Embryonic facial prominence (tissue), 1 donor: Measurements from ENCODE around the gene BATF3.

Experiments
- DNase-seq: peaks from one replicate; pipeline ENCODE4 v3.0.0-alpha.2; 2016; ENCODE audit errors: extremely low spot score

Gene BATF3

GRCh38 chr1:212684521-212685090 is 15.0 kb downstream of the BATF3 start:
- no peak for DNase-seq

- no peak for DNase-seq
These were observed 15.6 kb downstream of the BATF3 start for GRCh38 chr1:212684076-212684475.

GRCh38 chr1:212683357-212683722 is 16.3 kb downstream of the BATF3 start:
- DNase-seq = no peak

- no peak for DNase-seq
These were observed 18.8 kb downstream of the BATF3 start for GRCh38 chr1:212680680-212681389.

GRCh38 chr1:212678456-212679410 is 20.9 kb downstream of the BATF3 start:
- no peak for DNase-seq

- no peak for DNase-seq
These were observed 22.1 kb downstream of the BATF3 start for GRCh38 chr1:212677573-212677972.

GRCh38 chr1:212677136-212677535 is 22.5 kb downstream of the BATF3 start:
- DNase-seq = no peak

GRCh38 chr1:212675675-212676074 is 24.0 kb downstream of the BATF3 start:
- DNase-seq = no peak

GRCh38 chr1:212674872-212675271 is 24.8 kb downstream of the BATF3 start:
- DNase-seq = no peak

GRCh38 chr1:212671342-212672031 is 28.2 kb downstream of the BATF3 start:
- no peak for DNase-seq

- no peak for DNase-seq
These were observed 28.8 kb downstream of the BATF3 start for GRCh38 chr1:212670882-212671281.

GRCh38 chr1:212670301-212670700 is 29.3 kb downstream of the BATF3 start:
- no peak for DNase-seq

GRCh38 chr1:212669600-212669999 is 30.0 kb downstream of the BATF3 start:
- DNase-seq = no peak

- DNase-seq = no peak
These were observed 30.5 kb downstream of the BATF3 start for GRCh38 chr1:212669102-212669501.

GRCh38 chr1:212668477-212668876 is 31.2 kb downstream of the BATF3 start:
- no peak for DNase-seq

GRCh38 chr1:212667223-212668139 is 32.2 kb downstream of the BATF3 start:
- peak; percentile 65 for DNase-seq

- DNase-seq = no peak
These were observed 33.4 kb downstream of the BATF3 start for GRCh38 chr1:212666116-212666775.

- DNase-seq = no peak
These were observed 34.2 kb downstream of the BATF3 start for GRCh38 chr1:212665241-212666115.
